ENCODE data around the gene AHRR.

- TF ChIP-seq CTCF (IDR thresholded peaks at IDR 0.05; ENCODE audit: insufficient read depth, low read depth, low read length) (no peak), EZH2 (IDR thresholded peaks at IDR 0.05; ENCODE audit: insufficient read depth, low read length) (no peak)
Observed at GRCh38 chr5:310941-311434, 10.5 kb upstream of the AHRR start.
